ENCODE data around the gene PRDM13. TPM values are rescaled to one million over a fixed set of nuclear protein-coding genes. Genes with fewer than 3 reads are reported as not detected.

Gene PRDM13
- total RNA-seq (not detected), polyA plus RNA-seq (not detected)

- Mint-ChIP-seq H3K27me3 (peaks cover 100% of the 10 kb centered on the region), H3K4me3 (peak within 1 kb of the TSS in 3 of 4 donors; percentile 21 to 70 (median 40)), H3K4me1 (peaks cover 25 to 49% (median 31%) of the 10 kb centered on the region in 4 donors), H3K9me3 (peaks cover 0 to 17% (median 1%) of the 10 kb centered on the region in 7 donors), H3K36me3 (no peaks in the 10 kb centered on the region), H3K27ac (peak within 1 kb of the TSS in 1 of 3 donors; percentile 20)
- H3K4me1 ChIP-seq (ENCODE audit: control insufficient read depth, insufficient read depth, low read length, poor library complexity, severe bottlenecking) = peaks cover 32% of the 10 kb centered on the region
- H3K36me3 ChIP-seq (ENCODE audit: control insufficient read depth, insufficient read depth, low read length) = no peaks in the 10 kb centered on the region
- H3K27me3 ChIP-seq (ENCODE audit: control insufficient read depth, insufficient read depth, low read length) = peaks cover 76% of the 10 kb centered on the region
- H3K27ac ChIP-seq (ENCODE audit: insufficient read depth, low read length, poor library complexity, severe bottlenecking) = no peak within 1 kb of the TSS
- peaks cover 3 to 5% of the 10 kb centered on the region in 2 experiments for H3K9me3 ChIP-seq (ENCODE audit: control insufficient read depth in 2 of 2, low read length in 2 of 2)
- no peak for ATAC-seq (ENCODE audit: low read depth in 2 of 2)
- no peak within 1 kb of the TSS for H3K4me3 ChIP-seq (ENCODE audit: low read depth, low read length)
- no peak for DNase-seq
Measured at GRCh38 chr6:99606656-99607415, at the start of gene PRDM13. PRDM13 (plus strand) TSS chr6:99606833; CDS start chr6:99607035, 202 bp downstream.

- H3K36me3 Mint-ChIP-seq = peaks cover 45% of the 10 kb centered on the region
- H3K27ac Mint-ChIP-seq = no peak overlapping the region
- H3K36me3 ChIP-seq (ENCODE audit: control insufficient read depth, insufficient read depth, low read length) = peaks cover 37% of the 10 kb centered on the region
Measured at GRCh38 chr6:99559057-99559456, 47.6 kb upstream of the PRDM13 start.

GRCh38 chr6:99560668-99561067, 46.0 kb upstream of the PRDM13 start:
- no peaks in the 10 kb centered on the region for H3K27me3 ChIP-seq (ENCODE audit: control insufficient read depth, insufficient read depth, low read length)
- H3K27ac ChIP-seq (ENCODE audit: insufficient read depth, low read length, poor library complexity, severe bottlenecking) = no peak overlapping the region
- H3K9me3 ChIP-seq (ENCODE audit: control insufficient read depth in 2 of 2, low read length in 2 of 2) = no peaks in the 10 kb centered on the region
- Mint-ChIP-seq H3K36me3 (peaks cover 30% of the 10 kb centered on the region), H3K27me3 (no peaks in the 10 kb centered on the region), H3K4me1 (peaks cover 19 to 25% (median 22%) of the 10 kb centered on the region in 4 donors), H3K27ac (no peak overlapping the region), H3K4me3 (no peak overlapping the region), H3K9me3 (peaks cover 0 to 3% (median 0%) of the 10 kb centered on the region in 7 donors)
- peaks cover 24% of the 10 kb centered on the region for H3K36me3 ChIP-seq (ENCODE audit: control insufficient read depth, insufficient read depth, low read length)
- no peaks in the 10 kb centered on the region for H3K4me1 ChIP-seq (ENCODE audit: control insufficient read depth, insufficient read depth, low read length, poor library complexity, severe bottlenecking)
- DNase-seq (no peak), ATAC-seq (ENCODE audit: low read depth in 2 of 2) (no peak)
- no peak overlapping the region for H3K4me3 ChIP-seq (ENCODE audit: low read depth, low read length)

More at GRCh38 chr6:99559057-99559456, 47.6 kb upstream of the PRDM13 start:
- no peaks in the 10 kb centered on the region for H3K9me3 ChIP-seq (ENCODE audit: control insufficient read depth in 2 of 2, low read length in 2 of 2)
- H3K27me3 Mint-ChIP-seq = no peaks in the 10 kb centered on the region
- no peak overlapping the region for H3K4me3 Mint-ChIP-seq
- H3K4me3 ChIP-seq (ENCODE audit: low read depth, low read length) = no peak overlapping the region
- H3K9me3 Mint-ChIP-seq = peaks cover 0 to 4% (median 0%) of the 10 kb centered on the region in 7 donors
- H3K4me1 Mint-ChIP-seq = peaks cover 8 to 20% (median 13%) of the 10 kb centered on the region in 4 donors
- no peak for DNase-seq
- no peak for ATAC-seq (ENCODE audit: low read depth in 2 of 2)
- no peaks in the 10 kb centered on the region for H3K4me1 ChIP-seq (ENCODE audit: control insufficient read depth, insufficient read depth, low read length, poor library complexity, severe bottlenecking)
- H3K27me3 ChIP-seq (ENCODE audit: control insufficient read depth, insufficient read depth, low read length) = no peaks in the 10 kb centered on the region
- no peak overlapping the region for H3K27ac ChIP-seq (ENCODE audit: insufficient read depth, low read length, poor library complexity, severe bottlenecking)

GRCh38 chr6:99563056-99563723, 43.4 kb upstream of the PRDM13 start:
- H3K9me3 Mint-ChIP-seq = no peaks in the 10 kb centered on the region

GRCh38 chr6:99568103-99568933, 38.3 kb upstream of the PRDM13 start, which contains the start of gene CCNC:
CCNC (minus strand) TSS chr6:99568660; CDS start chr6:99568527, 133 bp downstream.
- H3K9me3 Mint-ChIP-seq = no peaks in the 10 kb centered on the region
- Histone ChIP-seq H3K4me3 (ENCODE audit: low read depth, low read length) (peak within 1 kb of the TSS; percentile 96), H3K9me3 (ENCODE audit: control insufficient read depth in 2 of 2, low read length in 2 of 2) (no peaks in the 10 kb centered on the region), H3K27me3 (ENCODE audit: control insufficient read depth, insufficient read depth, low read length) (no peaks in the 10 kb centered on the region), H3K27ac (ENCODE audit: insufficient read depth, low read length, poor library complexity, severe bottlenecking) (peak within 1 kb of the TSS; percentile 65), H3K4me1 (ENCODE audit: control insufficient read depth, insufficient read depth, low read length, poor library complexity, severe bottlenecking) (peaks cover 21% of the 10 kb centered on the region), H3K36me3 (ENCODE audit: control insufficient read depth, insufficient read depth, low read length) (no peaks in the 10 kb centered on the region)
- H3K36me3 Mint-ChIP-seq = peaks cover 2% of the 10 kb centered on the region
- H3K4me3 Mint-ChIP-seq = peak within 1 kb of the TSS; percentile 99 to 100 (median 100)
- peaks cover 6% of the 10 kb centered on the region for H3K27me3 Mint-ChIP-seq
- DNase-seq = peak; percentile 74 to 94 (median 86)
- H3K4me1 Mint-ChIP-seq = peaks cover 18 to 47% (median 30%) of the 10 kb centered on the region in 4 donors
- peak; percentile 96 to 98 for ATAC-seq (ENCODE audit: low read depth in 2 of 2)
- peak within 1 kb of the TSS; percentile 96 to 99 (median 99) for H3K27ac Mint-ChIP-seq

More at GRCh38 chr6:99563056-99563723, 43.4 kb upstream of the PRDM13 start:
- Mint-ChIP-seq H3K36me3 (peaks cover 15% of the 10 kb centered on the region), H3K27me3 (no peaks in the 10 kb centered on the region), H3K27ac (no peak overlapping the region), H3K4me3 (no peak overlapping the region), H3K4me1 (peaks cover 28 to 46% (median 31%) of the 10 kb centered on the region in 4 donors)
- Histone ChIP-seq H3K9me3 (ENCODE audit: control insufficient read depth in 2 of 2, low read length in 2 of 2) (no peaks in the 10 kb centered on the region), H3K4me1 (ENCODE audit: control insufficient read depth, insufficient read depth, low read length, poor library complexity, severe bottlenecking) (peaks cover 14% of the 10 kb centered on the region), H3K27me3 (ENCODE audit: control insufficient read depth, insufficient read depth, low read length) (no peaks in the 10 kb centered on the region), H3K27ac (ENCODE audit: insufficient read depth, low read length, poor library complexity, severe bottlenecking) (no peak overlapping the region), H3K36me3 (ENCODE audit: control insufficient read depth, insufficient read depth, low read length) (peaks cover 10% of the 10 kb centered on the region), H3K4me3 (ENCODE audit: low read depth, low read length) (no peak overlapping the region)
- DNase-seq (no peak), ATAC-seq (ENCODE audit: low read depth in 2 of 2) (no peak)

- no peak overlapping the region for H3K27ac Mint-ChIP-seq
- no peaks in the 10 kb centered on the region for H3K36me3 ChIP-seq (ENCODE audit: control insufficient read depth, insufficient read depth, low read length)
- no peaks in the 10 kb centered on the region for H3K36me3 Mint-ChIP-seq
- peaks cover 9% of the 10 kb centered on the region for H3K27me3 ChIP-seq (ENCODE audit: control insufficient read depth, insufficient read depth, low read length)
- peaks cover 47% of the 10 kb centered on the region for H3K27me3 Mint-ChIP-seq
- H3K4me1 ChIP-seq (ENCODE audit: control insufficient read depth, insufficient read depth, low read length, poor library complexity, severe bottlenecking) = peaks cover 2% of the 10 kb centered on the region
- DNase-seq = no peak
- no peaks in the 10 kb centered on the region for H3K9me3 ChIP-seq (ENCODE audit: control insufficient read depth in 2 of 2, low read length in 2 of 2)
- no peaks in the 10 kb centered on the region for H3K4me1 Mint-ChIP-seq
- H3K4me3 Mint-ChIP-seq = no peak overlapping the region
- no peak for ATAC-seq (ENCODE audit: low read depth in 2 of 2)
- no peak overlapping the region for H3K4me3 ChIP-seq (ENCODE audit: low read depth, low read length)
- H3K27ac ChIP-seq (ENCODE audit: insufficient read depth, low read length, poor library complexity, severe bottlenecking) = no peak overlapping the region
- H3K9me3 Mint-ChIP-seq = no peaks in the 10 kb centered on the region
Measured at GRCh38 chr6:99573980-99574617, 32.5 kb upstream of the PRDM13 start.

All from CD4-positive, CD25-positive, alpha-beta regulatory T cell (primary cell).